Loucy (cell line): ENCODE data around the gene CEP57L1.
A peak's percentile ranks its signal among the peaks of the same experiment; 100 is the strongest.
"Not testable (repeated sequence)": the region's sequence is repeated elsewhere in the genome, so short reads cannot be mapped to it uniquely, and the experiment has no call there.

ENCODE experiments used
- H2AFZ ChIP-seq: fragments of 200-600 bp; sonication (generic); 2 replicates; pipeline ENCODE4 v1.6.0; 2016; ENCODE audit warnings: antibody characterized with exemption, mild to moderate bottlenecking, low read length, moderate library complexity
- H3F3A ChIP-seq: fragments of 200-600 bp; 2 replicates; pipeline ENCODE4 v1.6.0; 2016; ENCODE audit warnings: antibody characterized with exemption, low read depth, mild to moderate bottlenecking
- H3K27me3 ChIP-seq: fragments of 200-600 bp; sonication (generic); 2 replicates; pipeline ENCODE4 v1.6.1; 2014; ENCODE audit warnings: low read length, mild to moderate bottlenecking; ENCODE audit not compliant: insufficient read depth, poor library complexity, severe bottlenecking
- H3K36me3 ChIP-seq: fragments of 200-600 bp; sonication (generic); 2 replicates; pipeline ENCODE4 v1.6.1; 2016; ENCODE audit warnings: low read length; ENCODE audit not compliant: insufficient read depth
- H3K4me1 ChIP-seq: fragments of 200-600 bp; sonication (generic); 2 replicates; pipeline ENCODE4 v1.5.1; 2014; ENCODE audit warnings: low read length, mild to moderate bottlenecking; ENCODE audit not compliant: insufficient read depth, poor library complexity, severe bottlenecking
- H3K4me2 ChIP-seq: fragments of 200-600 bp; sonication (generic); 2 replicates; pipeline ENCODE4 v1.6.0; 2014; ENCODE audit warnings: antibody characterized with exemption, low read length, low read depth, mild to moderate bottlenecking; ENCODE audit not compliant: poor library complexity, severe bottlenecking
- H3K4me3 ChIP-seq: fragments of 200-600 bp; sonication (generic); 2 replicates; pipeline ENCODE4 v1.5.1; 2014; ENCODE audit warnings: low read length, mild to moderate bottlenecking, mixed read lengths; ENCODE audit not compliant: poor library complexity, severe bottlenecking
- H3K79me2 ChIP-seq: fragments of 200-600 bp; sonication (generic); 2 replicates; pipeline ENCODE4 v1.6.1; 2014; ENCODE audit warnings: low read length; ENCODE audit not compliant: insufficient read depth
- H3K9ac ChIP-seq: fragments of 200-600 bp; sonication (generic); 2 replicates; pipeline ENCODE4 v1.6.0; 2014; ENCODE audit warnings: mild to moderate bottlenecking, low read depth, low read length, moderate library complexity; ENCODE audit not compliant: poor library complexity, severe bottlenecking
- H3K9me2 ChIP-seq: fragments of 200-600 bp; sonication (generic); replicated peaks from 2 replicates; pipeline ENCODE4 v1.6.1; 2016; ENCODE audit warnings: low read depth, low read length, mixed read lengths
- H3K9me3 ChIP-seq: fragments of 200-600 bp; sonication (generic); 2 replicates; pipeline ENCODE4 v1.6.1; 2014; ENCODE audit warnings: mild to moderate bottlenecking, antibody characterized with exemption, low read length, low read depth; ENCODE audit not compliant: insufficient read depth
- H4K20me1 ChIP-seq: fragments of 200-600 bp; sonication (generic); 2 replicates; pipeline ENCODE4 v1.6.0; 2014; ENCODE audit warnings: antibody characterized with exemption, low read length, mild to moderate bottlenecking; ENCODE audit not compliant: insufficient read depth, poor library complexity, severe bottlenecking
- EZH2phosphoT487 ChIP-seq: fragments of 200-600 bp; IDR thresholded peaks from 2 replicates; pipeline ENCODE4 v1.6.1; 2018; ENCODE audit warnings: antibody characterized with exemption, mild to moderate bottlenecking, moderate library complexity, borderline replicate concordance
- TF ChIP-seq, protein P1 (sequence below): fragments of 200-600 bp; sonication (generic); conservative IDR thresholded peaks from 2 replicates; pipeline ENCODE4 v1.5.1; 2014; ENCODE audit warnings: mild to moderate bottlenecking, antibody characterized with exemption, low read length

Gene CEP57L1

DNA sequence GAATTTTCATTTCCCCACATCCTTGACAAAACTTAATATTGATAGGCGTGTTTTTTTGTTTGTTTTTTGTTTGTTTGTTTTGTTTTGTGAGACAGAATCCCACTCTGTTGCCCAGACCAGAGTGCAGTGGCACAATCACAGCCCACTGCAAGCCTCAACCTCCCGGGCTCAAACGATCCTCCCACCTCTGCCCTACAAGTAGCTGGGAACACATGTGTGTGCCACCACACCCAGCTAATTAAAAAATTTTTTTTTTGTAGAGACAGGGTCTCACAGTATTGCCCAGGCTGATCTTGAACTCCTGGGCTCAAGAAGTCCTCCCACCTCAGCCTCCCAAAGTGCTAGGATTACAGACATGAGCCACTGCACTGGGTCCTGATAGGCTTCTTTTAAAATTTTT lies 9.2 kb downstream of the CEP57L1 start:
- Histone ChIP-seq H3K4me1 (peaks cover 17% of the 10 kb centered on the region), H3F3A (no peaks in the 10 kb centered on the region), H3K36me3 (no peaks in the 10 kb centered on the region), H3K9me3 (no peaks in the 10 kb centered on the region), H3K4me3 (no peak overlapping the region), H3K9ac (no peak overlapping the region), H4K20me1 (no peaks in the 10 kb centered on the region), H3K4me2 (peak overlapping the region; percentile 16), H3K9me2 (no peaks in the 10 kb centered on the region), H3K27me3 (no peaks in the 10 kb centered on the region), H2AFZ (no peak overlapping the region), H3K79me2 (peaks cover 44% of the 10 kb centered on the region)
- TF ChIP-seq EZH2phosphoT487: no peak
- TF ChIP-seq, protein P1, sequence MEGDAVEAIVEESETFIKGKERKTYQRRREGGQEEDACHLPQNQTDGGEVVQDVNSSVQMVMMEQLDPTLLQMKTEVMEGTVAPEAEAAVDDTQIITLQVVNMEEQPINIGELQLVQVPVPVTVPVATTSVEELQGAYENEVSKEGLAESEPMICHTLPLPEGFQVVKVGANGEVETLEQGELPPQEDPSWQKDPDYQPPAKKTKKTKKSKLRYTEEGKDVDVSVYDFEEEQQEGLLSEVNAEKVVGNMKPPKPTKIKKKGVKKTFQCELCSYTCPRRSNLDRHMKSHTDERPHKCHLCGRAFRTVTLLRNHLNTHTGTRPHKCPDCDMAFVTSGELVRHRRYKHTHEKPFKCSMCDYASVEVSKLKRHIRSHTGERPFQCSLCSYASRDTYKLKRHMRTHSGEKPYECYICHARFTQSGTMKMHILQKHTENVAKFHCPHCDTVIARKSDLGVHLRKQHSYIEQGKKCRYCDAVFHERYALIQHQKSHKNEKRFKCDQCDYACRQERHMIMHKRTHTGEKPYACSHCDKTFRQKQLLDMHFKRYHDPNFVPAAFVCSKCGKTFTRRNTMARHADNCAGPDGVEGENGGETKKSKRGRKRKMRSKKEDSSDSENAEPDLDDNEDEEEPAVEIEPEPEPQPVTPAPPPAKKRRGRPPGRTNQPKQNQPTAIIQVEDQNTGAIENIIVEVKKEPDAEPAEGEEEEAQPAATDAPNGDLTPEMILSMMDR: no peak

DNA sequence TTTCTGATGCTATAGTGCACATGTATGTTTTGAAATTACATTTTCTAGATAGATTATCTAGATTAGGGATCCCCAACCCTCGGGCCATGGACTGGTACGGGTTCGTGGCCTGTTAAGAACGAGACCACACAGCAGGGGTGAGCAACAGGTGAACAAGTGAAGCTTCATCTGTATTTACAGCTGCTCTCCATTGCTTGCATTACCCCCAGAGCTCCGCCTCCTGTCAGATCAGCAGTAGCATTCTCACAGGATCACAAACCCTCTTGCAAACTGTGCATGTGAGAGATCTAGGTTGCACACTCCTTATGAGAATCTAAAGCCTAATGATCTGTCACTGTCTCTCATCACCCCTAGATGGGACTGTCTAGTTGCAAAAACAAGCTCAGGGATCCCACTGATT lies 10.4 kb downstream of the CEP57L1 start:
- no peak for TF ChIP-seq EZH2phosphoT487
- TF ChIP-seq, protein P1: no peak; the same call in 1 of the 2 replicates
- Histone ChIP-seq H3K9me2 (no peaks in the 10 kb centered on the region), H3K27me3 (no peaks in the 10 kb centered on the region), H3K9ac (no peak overlapping the region), H3K4me3 (no peak overlapping the region), H3F3A (no peaks in the 10 kb centered on the region), H2AFZ (no peak overlapping the region), H3K4me2 (peak overlapping the region; percentile 1), H3K9me3 (no peaks in the 10 kb centered on the region), H3K4me1 (peaks cover 17% of the 10 kb centered on the region), H4K20me1 (no peaks in the 10 kb centered on the region), H3K36me3 (no peaks in the 10 kb centered on the region), H3K79me2 (peaks cover 40% of the 10 kb centered on the region)

DNA sequence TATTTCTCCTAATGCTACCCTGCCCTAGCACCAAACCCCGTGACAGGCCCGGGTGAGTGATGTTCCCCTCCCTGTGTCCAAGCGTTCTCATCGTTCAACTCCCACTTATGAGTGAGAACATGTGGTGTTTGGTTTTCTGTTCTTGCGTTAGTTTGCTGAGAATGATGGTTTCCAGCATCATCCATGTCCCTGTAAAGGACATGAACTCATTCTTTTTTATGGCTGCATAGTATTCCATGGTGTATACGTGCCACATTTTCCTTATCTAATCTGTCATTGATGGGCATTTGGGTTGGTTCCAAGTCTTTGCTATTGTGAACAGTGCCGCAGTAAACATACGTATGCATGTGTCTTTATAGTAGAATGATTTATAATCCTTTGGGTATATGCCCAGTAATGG lies 14.4 kb downstream of the CEP57L1 start:
- H2AFZ ChIP-seq, H3F3A ChIP-seq: not testable (repeated sequence)
- H3K79me2 ChIP-seq: peaks cover 41% of the 10 kb centered on the region

DNA sequence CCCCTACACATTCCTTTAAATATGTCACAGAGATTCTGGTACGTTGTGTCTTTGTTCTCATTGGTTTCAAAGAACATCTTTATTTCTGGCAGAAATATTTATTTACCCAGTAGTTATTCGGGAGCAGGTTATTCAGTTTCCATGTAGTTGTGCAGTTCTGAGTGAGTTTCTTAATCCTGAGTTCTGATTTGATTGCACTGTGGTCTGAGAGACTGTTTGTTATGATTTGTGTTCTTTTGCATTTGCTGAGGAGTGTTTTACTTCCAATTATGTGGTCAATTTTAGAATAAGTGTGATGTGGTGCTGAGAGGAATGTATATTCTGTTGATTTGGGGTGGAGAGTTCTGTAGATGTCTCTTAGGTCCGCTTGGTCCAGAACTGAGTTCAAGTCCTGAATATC lies 17.4 kb downstream of the CEP57L1 start:
- H3F3A ChIP-seq, H3K9me3 ChIP-seq, H3K9me2 ChIP-seq, H3K4me3 ChIP-seq, H3K27me3 ChIP-seq, H2AFZ ChIP-seq, H3K4me2 ChIP-seq, H3K9ac ChIP-seq, H3K36me3 ChIP-seq, H4K20me1 ChIP-seq: not testable (repeated sequence)
- peaks cover 46% of the 10 kb centered on the region for H3K79me2 ChIP-seq
- peaks cover 11% of the 10 kb centered on the region for H3K4me1 ChIP-seq

More for the DNA sequence above, 14.4 kb downstream of the CEP57L1 start:
- H3K36me3 ChIP-seq, H4K20me1 ChIP-seq, H3K27me3 ChIP-seq, H3K4me1 ChIP-seq, H3K4me3 ChIP-seq, H3K9me3 ChIP-seq, H3K4me2 ChIP-seq, H3K9ac ChIP-seq, H3K9me2 ChIP-seq: not testable (repeated sequence)
